ENCODE data around the gene DCAF15.

DNA sequence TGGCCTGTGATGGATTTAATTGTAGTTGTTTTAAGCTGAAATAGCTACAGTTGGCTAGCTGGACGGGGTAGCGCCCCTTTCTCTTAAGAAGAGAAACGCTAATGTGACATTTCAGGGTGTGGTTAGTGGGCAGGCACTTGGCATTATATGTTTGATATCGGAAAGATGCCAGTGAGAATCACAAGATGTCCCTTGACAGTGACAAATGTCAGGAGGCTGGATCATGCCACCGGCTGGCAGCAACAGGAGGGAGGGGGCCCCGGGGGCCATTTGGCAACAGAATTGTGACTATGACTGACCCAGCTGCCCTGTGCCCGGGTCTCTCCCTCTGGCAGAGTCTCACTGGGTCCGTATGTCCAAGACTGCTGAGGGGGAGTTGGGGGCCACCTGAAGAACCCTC lies 4.7 kb downstream of the DCAF15 start:
- TF ChIP-seq, protein P1, sequence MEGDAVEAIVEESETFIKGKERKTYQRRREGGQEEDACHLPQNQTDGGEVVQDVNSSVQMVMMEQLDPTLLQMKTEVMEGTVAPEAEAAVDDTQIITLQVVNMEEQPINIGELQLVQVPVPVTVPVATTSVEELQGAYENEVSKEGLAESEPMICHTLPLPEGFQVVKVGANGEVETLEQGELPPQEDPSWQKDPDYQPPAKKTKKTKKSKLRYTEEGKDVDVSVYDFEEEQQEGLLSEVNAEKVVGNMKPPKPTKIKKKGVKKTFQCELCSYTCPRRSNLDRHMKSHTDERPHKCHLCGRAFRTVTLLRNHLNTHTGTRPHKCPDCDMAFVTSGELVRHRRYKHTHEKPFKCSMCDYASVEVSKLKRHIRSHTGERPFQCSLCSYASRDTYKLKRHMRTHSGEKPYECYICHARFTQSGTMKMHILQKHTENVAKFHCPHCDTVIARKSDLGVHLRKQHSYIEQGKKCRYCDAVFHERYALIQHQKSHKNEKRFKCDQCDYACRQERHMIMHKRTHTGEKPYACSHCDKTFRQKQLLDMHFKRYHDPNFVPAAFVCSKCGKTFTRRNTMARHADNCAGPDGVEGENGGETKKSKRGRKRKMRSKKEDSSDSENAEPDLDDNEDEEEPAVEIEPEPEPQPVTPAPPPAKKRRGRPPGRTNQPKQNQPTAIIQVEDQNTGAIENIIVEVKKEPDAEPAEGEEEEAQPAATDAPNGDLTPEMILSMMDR (IDR thresholded peaks at IDR 0.05) = no peak
- TF ChIP-seq POLR2A (IDR thresholded peaks at IDR 0.05) = no peak
